MM.1S (cell line): ENCODE measurements around the gene SYNE1.

ENCODE experiments used
- DNase-seq: peaks from one replicate; pipeline ENCODE4 v3.0.0-alpha.2; 2015
- H2AFZ ChIP-seq: fragments of 300-600 bp; sonication (generic); 2 replicates; pipeline ENCODE4 v1.6.0; 2016; ENCODE audit warnings: antibody characterized with exemption, low read length
- H3F3A ChIP-seq: fragments of 300-600 bp; sonication (generic); 2 replicates; pipeline ENCODE4 v1.6.1; 2016; ENCODE audit warnings: mild to moderate bottlenecking, antibody characterized with exemption, low read length, moderate library complexity, mixed read lengths; ENCODE audit not compliant: insufficient read depth
- H3K27ac ChIP-seq: fragments of 300-600 bp; sonication (generic); 2 replicates; pipeline ENCODE4 v1.5.1; 2016; ENCODE audit warnings: mild to moderate bottlenecking, low read length
- H3K27me3 ChIP-seq: fragments of 300-600 bp; sonication (generic); replicated peaks from 2 replicates; pipeline ENCODE4 v1.6.0; 2016; ENCODE audit warnings: low read length; ENCODE audit not compliant: insufficient read depth
- H3K36me3 ChIP-seq: fragments of 300-600 bp; sonication (generic); replicated peaks from 2 replicates; pipeline ENCODE4 v1.6.1; 2016; ENCODE audit warnings: mild to moderate bottlenecking, low read length, mixed read lengths; ENCODE audit not compliant: insufficient read depth
- H3K4me1 ChIP-seq: fragments of 300-600 bp; sonication (generic); 2 replicates; pipeline ENCODE4 v1.6.1; 2016; ENCODE audit warnings: low read length, mixed read lengths
- H3K4me2 ChIP-seq: fragments of 300-600 bp; sonication (generic); 2 replicates; pipeline ENCODE4 v1.6.0; 2016; ENCODE audit warnings: low read depth, low read length
- H3K4me3 ChIP-seq: fragments of 300-600 bp; sonication (generic); 2 replicates; pipeline ENCODE4 v1.5.1; 2016; ENCODE audit warnings: low read length, mixed read lengths
- H3K79me2 ChIP-seq: fragments of 300-600 bp; sonication (generic); 2 replicates; pipeline ENCODE4 v1.6.1; 2016; ENCODE audit warnings: mixed run types, low read length, mixed read lengths
- H3K9ac ChIP-seq: fragments of 300-600 bp; sonication (generic); 2 replicates; pipeline ENCODE4 v1.6.1; 2016; ENCODE audit warnings: low read length, mixed read lengths
- H3K9me2 ChIP-seq: fragments of 300-600 bp; sonication (generic); replicated peaks from 2 replicates; pipeline ENCODE4 v1.6.1; 2016; ENCODE audit warnings: mild to moderate bottlenecking, low read length, mixed read lengths; ENCODE audit not compliant: insufficient read depth
- H3K9me3 ChIP-seq: fragments of 300-600 bp; sonication (generic); replicated peaks from 2 replicates; pipeline ENCODE4 v1.6.1; 2016; ENCODE audit warnings: mild to moderate bottlenecking, low read length, mixed read lengths; ENCODE audit not compliant: insufficient read depth
- H4K20me1 ChIP-seq: fragments of 300-600 bp; sonication (generic); 2 replicates; pipeline ENCODE4 v1.6.1; 2016; ENCODE audit warnings: mild to moderate bottlenecking, low read length, moderate library complexity, mixed read lengths; ENCODE audit not compliant: insufficient read depth
- EZH2 ChIP-seq: fragments of 300-600 bp; sonication (generic); optimal IDR thresholded peaks from 2 replicates; pipeline ENCODE3; 2017; ENCODE audit warnings: low read depth, mild to moderate bottlenecking, antibody characterized with exemption, low read length, mixed read lengths
- EZH2phosphoT487 ChIP-seq: fragments of 300-600 bp; sonication (generic); IDR thresholded peaks from 2 replicates; pipeline ENCODE4 v1.6.1; 2018; ENCODE audit warnings: antibody characterized with exemption, low read length
- TF ChIP-seq, protein P1 (sequence below): fragments of 300-600 bp; sonication (generic); IDR thresholded peaks from 2 replicates; pipeline ENCODE4 v1.5.1; 2016; ENCODE audit warnings: antibody characterized with exemption, low read length, mixed read lengths

Gene SYNE1

GRCh38 chr6:152195896-152196295, 441.3 kb downstream of the SYNE1 start:
- H3K9me3 ChIP-seq, result no peaks in the 10 kb centered on the region
- no peaks in the 10 kb centered on the region for H3F3A ChIP-seq
- no peak overlapping the region for H3K9ac ChIP-seq
- DNase-seq, result no peak
- no peak overlapping the region for H3K4me3 ChIP-seq
- H3K4me2 ChIP-seq, result no peak overlapping the region
- H3K27ac ChIP-seq, result no peak overlapping the region
- H3K27me3 ChIP-seq, result no peaks in the 10 kb centered on the region
- TF ChIP-seq EZH2phosphoT487 (no peak), EZH2 (no peak)
- TF ChIP-seq, protein P1, sequence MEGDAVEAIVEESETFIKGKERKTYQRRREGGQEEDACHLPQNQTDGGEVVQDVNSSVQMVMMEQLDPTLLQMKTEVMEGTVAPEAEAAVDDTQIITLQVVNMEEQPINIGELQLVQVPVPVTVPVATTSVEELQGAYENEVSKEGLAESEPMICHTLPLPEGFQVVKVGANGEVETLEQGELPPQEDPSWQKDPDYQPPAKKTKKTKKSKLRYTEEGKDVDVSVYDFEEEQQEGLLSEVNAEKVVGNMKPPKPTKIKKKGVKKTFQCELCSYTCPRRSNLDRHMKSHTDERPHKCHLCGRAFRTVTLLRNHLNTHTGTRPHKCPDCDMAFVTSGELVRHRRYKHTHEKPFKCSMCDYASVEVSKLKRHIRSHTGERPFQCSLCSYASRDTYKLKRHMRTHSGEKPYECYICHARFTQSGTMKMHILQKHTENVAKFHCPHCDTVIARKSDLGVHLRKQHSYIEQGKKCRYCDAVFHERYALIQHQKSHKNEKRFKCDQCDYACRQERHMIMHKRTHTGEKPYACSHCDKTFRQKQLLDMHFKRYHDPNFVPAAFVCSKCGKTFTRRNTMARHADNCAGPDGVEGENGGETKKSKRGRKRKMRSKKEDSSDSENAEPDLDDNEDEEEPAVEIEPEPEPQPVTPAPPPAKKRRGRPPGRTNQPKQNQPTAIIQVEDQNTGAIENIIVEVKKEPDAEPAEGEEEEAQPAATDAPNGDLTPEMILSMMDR, result no peak
- H3K9me2 ChIP-seq, result no peaks in the 10 kb centered on the region
- H3K4me1 ChIP-seq, result no peaks in the 10 kb centered on the region
- no peaks in the 10 kb centered on the region for H3K79me2 ChIP-seq
- H4K20me1 ChIP-seq, result no peaks in the 10 kb centered on the region
- no peaks in the 10 kb centered on the region for H3K36me3 ChIP-seq
- H2AFZ ChIP-seq, result no peak overlapping the region

GRCh38 chr6:152189736-152190135, 447.4 kb downstream of the SYNE1 start:
- Histone ChIP-seq H4K20me1 (no peaks in the 10 kb centered on the region), H3K27ac (no peak overlapping the region), H3K9me3 (no peaks in the 10 kb centered on the region), H3K4me1 (no peaks in the 10 kb centered on the region), H2AFZ (no peak overlapping the region), H3K4me2 (no peak overlapping the region), H3K27me3 (no peaks in the 10 kb centered on the region), H3K36me3 (no peaks in the 10 kb centered on the region), H3K79me2 (no peaks in the 10 kb centered on the region), H3K4me3 (no peak overlapping the region), H3K9ac (no peak overlapping the region), H3K9me2 (no peaks in the 10 kb centered on the region), H3F3A (peaks cover 6% of the 10 kb centered on the region; the same call in 1 of the 2 replicates)
- no peak for DNase-seq
- TF ChIP-seq EZH2 (no peak), EZH2phosphoT487 (no peak)
- TF ChIP-seq, protein P1, result no peak

GRCh38 chr6:152188011-152188410, 449.2 kb downstream of the SYNE1 start:
- Histone ChIP-seq H3F3A (peaks cover 7% of the 10 kb centered on the region; the same call in 1 of the 2 replicates), H3K27ac (no peak overlapping the region), H2AFZ (no peak overlapping the region), H3K9me2 (no peaks in the 10 kb centered on the region), H3K36me3 (no peaks in the 10 kb centered on the region), H3K79me2 (no peaks in the 10 kb centered on the region), H3K4me2 (no peak overlapping the region), H4K20me1 (no peaks in the 10 kb centered on the region), H3K4me1 (no peaks in the 10 kb centered on the region), H3K9me3 (no peaks in the 10 kb centered on the region), H3K4me3 (no peak overlapping the region), H3K27me3 (no peaks in the 10 kb centered on the region), H3K9ac (no peak overlapping the region)
- no peak for DNase-seq
- no peak for TF ChIP-seq EZH2phosphoT487
- TF ChIP-seq, protein P1, result no peak
- no peak for TF ChIP-seq EZH2
